Uterus (tissue), 4 donors: ENCODE data around the gene COL18A1. TPM values are rescaled to one million over a fixed set of nuclear protein-coding genes. Genes with fewer than 3 reads are reported as not detected.

Experiments
- DNase-seq, 2 donors: peaks; one replicate each; pipeline ENCODE4 v3.0.0-alpha.2; 2019 to 2020
- H3K27ac ChIP-seq, 2 donors: fragments of 200-600 bp; sonication (generic); 1 replicate in 1 of 2; 2 replicates in 1 of 2; pipeline ENCODE4 v1.5.1; 2016 to 2018
- H3K27me3 ChIP-seq, 2 donors: fragments of 200-600 bp; sonication (generic); one replicate each; pipeline ENCODE4 v1.5.1; 2018 to 2019; ENCODE audit warnings: control low read depth in 1 of 2
- H3K36me3 ChIP-seq, 2 donors: fragments of 200-600 bp; sonication (generic); one replicate each; pipeline ENCODE4 v1.5.1; 2019; ENCODE audit warnings: control low read depth in 1 of 2
- H3K4me1 ChIP-seq, 2 donors: fragments of 200-600 bp; sonication (generic); one replicate each; pipeline ENCODE4 v1.5.1; 2018 to 2019; ENCODE audit warnings: control low read depth in 1 of 2
- H3K4me3 ChIP-seq, 2 donors: fragments of 200-600 bp; sonication (generic); 1 replicate in 1 of 2; 2 replicates in 1 of 2; pipeline ENCODE4 v1.5.1; 2018 to 2019; ENCODE audit warnings: mild to moderate bottlenecking in 1 of 2
- H3K9me3 ChIP-seq, 2 donors: fragments of 200-600 bp; sonication (generic); one replicate each; pipeline ENCODE4 v1.5.1; 2019; ENCODE audit warnings: control low read depth in 1 of 2
- CTCF ChIP-seq, 4 experiments: fragments of 200-600 bp in 2 of 4; fragments of 450-650 bp in 2 of 4; sonication (generic) in 2 of 4; IDR thresholded peaks; one replicate each; pipeline ENCODE4 v1.5.1; 2016 to 2019; ENCODE audit warnings: antibody characterized with exemption in 4 of 4, mild to moderate bottlenecking in 2 of 4, moderate library complexity in 1 of 4
- POLR2A ChIP-seq, 2 donors: fragments of 450-650 bp; IDR thresholded peaks; one replicate each; pipeline ENCODE4 v1.6.1; 2016; ENCODE audit warnings: antibody characterized with exemption in 2 of 2, mild to moderate bottlenecking in 1 of 2, moderate library complexity in 1 of 2
- intact Hi-C: fragments of 100-400 bp; cut with DNase I; formaldehyde crosslinking; loops from one replicate; pipeline ENCODE4 v1.15.1; 2023; ENCODE audit warnings: low total_unique reads
- total RNA-seq, 4 donors: library from RNA; depleted of rRNA in 3 of 4; stranded (reverse); fragments of >200 nt in 3 of 4; gene quantifications; one replicate each; pipeline versions ENCODE4 v1.1.0 to v1.2.4, GENCODE V29; 2014 to 2023
- donor health status: DM: yes; HTN: yes; CAD: no.

Gene COL18A1
- total RNA-seq, 4 donors from 2014 or later: 73.0 to 223 (median 152) TPM

- no peak for DNase-seq
- TF ChIP-seq POLR2A (IDR thresholded peaks at IDR 0.05) (no peak), CTCF (IDR thresholded peaks at IDR 0.05) (no peak)
- intact Hi-C loops: no loop called here
- Histone ChIP-seq H3K4me3 (no peak overlapping the region), H3K27ac (no peak overlapping the region), H3K9me3 (no peaks in the 10 kb centered on the region), H3K27me3 (no peaks in the 10 kb centered on the region), H3K4me1 (no peaks in the 10 kb centered on the region), H3K36me3 (no peaks in the 10 kb centered on the region)
These were observed 81.6 kb downstream of the COL18A1 start for GRCh38 chr21:45486443-45487160.

GRCh38 chr21:45487161-45487806, 82.3 kb downstream of the COL18A1 start:
- Histone ChIP-seq H3K4me3 (no peak overlapping the region), H3K36me3 (no peaks in the 10 kb centered on the region)
- TF ChIP-seq CTCF (IDR thresholded peaks at IDR 0.05) (no peak), POLR2A (IDR thresholded peaks at IDR 0.05) (no peak)

GRCh38 chr21:45487891-45488600, 83.1 kb downstream of the COL18A1 start:
- H3K9me3 ChIP-seq: no peaks in the 10 kb centered on the region
- no peak overlapping the region for H3K27ac ChIP-seq
- H3K4me3 ChIP-seq: no peak overlapping the region
- intact Hi-C loops: no loop called here
- no peaks in the 10 kb centered on the region for H3K4me1 ChIP-seq
- no peak for DNase-seq
- H3K36me3 ChIP-seq: no peaks in the 10 kb centered on the region
- no peaks in the 10 kb centered on the region for H3K27me3 ChIP-seq
- TF ChIP-seq POLR2A (IDR thresholded peaks at IDR 0.05): no peak
- TF ChIP-seq CTCF (IDR thresholded peaks at IDR 0.05): no peak

More at GRCh38 chr21:45487161-45487806, 82.3 kb downstream of the COL18A1 start:
- H3K27ac ChIP-seq: no peak overlapping the region
- DNase-seq: no peak
- H3K9me3 ChIP-seq: no peaks in the 10 kb centered on the region
- H3K27me3 ChIP-seq: no peaks in the 10 kb centered on the region
- H3K4me1 ChIP-seq: no peaks in the 10 kb centered on the region
- intact Hi-C loops: no loop called here

GRCh38 chr21:45488931-45489721, 84.2 kb downstream of the COL18A1 start:
- intact Hi-C loops: no loop called here
- H3K36me3 ChIP-seq: no peaks in the 10 kb centered on the region
- TF ChIP-seq POLR2A (IDR thresholded peaks at IDR 0.05) (no peak), CTCF (IDR thresholded peaks at IDR 0.05) (no peak)
- DNase-seq: no peak
- no peaks in the 10 kb centered on the region for H3K27me3 ChIP-seq
- H3K4me3 ChIP-seq: no peak overlapping the region
- no peaks in the 10 kb centered on the region for H3K9me3 ChIP-seq
- no peak overlapping the region for H3K27ac ChIP-seq
- no peaks in the 10 kb centered on the region for H3K4me1 ChIP-seq
